HEK293T (cell line): ENCODE data around the gene SLC4A8.

ENCODE experiments used
- BHLHE40 ChIP-seq: fragments of 450-650 bp; IDR thresholded peaks from 2 replicates; pipeline ENCODE4 v1.6.1; 2016; ENCODE audit warnings: mild to moderate bottlenecking, moderate library complexity, borderline replicate concordance
- FOXK2 ChIP-seq: fragments of 450-650 bp; IDR thresholded peaks from 2 replicates; pipeline ENCODE4 v1.6.1; 2016; ENCODE audit warnings: mild to moderate bottlenecking
- HDGF ChIP-seq: fragments of 450-650 bp; IDR thresholded peaks from 2 replicates; pipeline ENCODE4 v1.6.1; 2017; ENCODE audit warnings: antibody characterized with exemption, borderline replicate concordance
- L3MBTL2 ChIP-seq: fragments of 450-650 bp; conservative IDR thresholded peaks from 2 replicates; pipeline ENCODE4 v1.6.1; 2016; ENCODE audit warnings: mild to moderate bottlenecking
- NFRKB ChIP-seq: fragments of 450-650 bp; IDR thresholded peaks from 2 replicates; pipeline ENCODE4 v1.6.1; 2016; ENCODE audit warnings: mild to moderate bottlenecking, moderate library complexity
- SP1 ChIP-seq: fragments of 450-650 bp; IDR thresholded peaks from 2 replicates; pipeline ENCODE4 v1.6.1; 2017
- SUZ12 ChIP-seq: fragments of 450-650 bp; IDR thresholded peaks from 2 replicates; pipeline ENCODE4 v1.6.1; 2016; ENCODE audit warnings: mild to moderate bottlenecking
- TARDBP ChIP-seq: fragments of 450-650 bp; IDR thresholded peaks from 2 replicates; pipeline ENCODE4 v1.6.1; 2016

- TF ChIP-seq SUZ12 (no peak), SP1 (no peak), FOXK2 (no peak), TARDBP (no peak), NFRKB (no peak), HDGF (no peak), L3MBTL2 (no peak), BHLHE40 (no peak)
Measured at GRCh38 chr12:51424662-51425539, at the start of gene SLC4A8.
